GM10248 (cell line): ENCODE data around the gene ACTRT2.

Source experiments
- CTCF ChIA-PET: fragments of 300-600 bp; sonication (Branson Sonifier 250); formaldehyde crosslinking; extraction: SDS; loops from one replicate; lab custom pipeline; 2021; ENCODE audit warnings: antibody characterized with exemption; lab: Yijun Ruan, JAX
- POLR2A ChIA-PET: fragments of 350-650 bp; sonication (Branson Sonifier 250); formaldehyde crosslinking; extraction: SDS; loops from one replicate; lab custom pipeline; 2020; ENCODE audit warnings: antibody characterized with exemption; lab: Yijun Ruan, JAX
- DNase-seq: peaks from one replicate; pipeline ENCODE4 v3.0.0; 2012; ENCODE audit errors: extremely low spot score
- CTCF ChIP-seq: IDR thresholded peaks from 2 replicates; pipeline ENCODE4 v1.5.1; 2012; ENCODE audit warnings: mild to moderate bottlenecking, low read depth; ENCODE audit errors: extremely low read depth, missing control alignments, control extremely low read depth

ACTRT2 gene

GRCh38 chr1:3070309-3070643 is 49.0 kb downstream of the ACTRT2 start:
- CTCF ChIA-PET = no interaction called here
- no peak for DNase-seq
- POLR2A ChIA-PET = no interaction called here
- TF ChIP-seq CTCF = no peak

DNA sequence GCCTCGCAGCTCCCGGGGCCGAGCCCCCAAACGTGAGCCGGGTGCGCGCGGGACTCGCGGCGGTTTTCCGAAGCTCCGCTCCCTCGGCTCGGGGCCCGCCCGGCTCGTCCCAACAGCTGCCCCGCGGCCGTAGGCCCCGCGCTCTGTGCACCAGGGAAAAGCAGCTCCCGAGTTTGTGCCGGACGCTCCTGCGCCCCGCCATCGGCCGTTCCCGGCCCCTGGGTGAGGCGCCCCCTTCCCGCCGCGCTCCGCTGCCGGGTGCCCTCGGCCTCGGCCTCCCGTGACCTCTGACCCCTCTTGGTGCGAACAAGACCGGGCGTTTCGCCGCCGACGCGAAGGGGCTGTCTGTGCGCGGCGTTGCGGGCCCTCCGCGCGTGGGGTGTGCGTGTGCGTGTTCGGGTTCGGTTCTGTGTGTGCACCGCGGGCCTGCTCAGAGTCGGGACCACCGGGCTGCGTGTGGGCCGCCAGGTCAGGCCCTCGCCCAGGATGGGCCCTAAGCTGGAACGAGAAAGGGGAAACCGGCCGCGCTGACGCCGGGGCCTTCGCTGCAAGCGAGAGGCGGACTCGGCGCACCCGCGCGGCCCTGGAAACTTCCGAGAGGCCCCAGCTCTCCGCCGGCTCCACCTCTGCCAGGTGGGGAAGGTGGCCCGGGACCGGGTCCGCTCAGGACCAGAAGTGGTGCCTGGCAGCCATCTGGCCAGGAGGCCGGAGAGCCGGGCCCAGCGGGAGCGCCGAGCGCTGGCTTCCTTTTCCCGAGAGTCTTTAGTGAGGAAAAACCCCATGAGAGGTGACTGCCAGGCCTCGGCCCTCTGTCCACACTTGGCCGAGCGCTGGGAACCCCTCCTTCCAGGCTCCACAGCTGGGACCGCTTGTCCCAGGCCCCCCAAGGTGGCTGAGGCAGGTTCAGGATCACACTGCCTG is 49.6 kb downstream of the ACTRT2 start:
- DNase-seq = no peak
- POLR2A ChIA-PET = no interaction called here
- no peak for TF ChIP-seq CTCF
- CTCF ChIA-PET = no interaction called here

GRCh38 chr1:3071565-3072390 is 50.5 kb downstream of the ACTRT2 start:
- ChIA-PET CTCF (no interaction called here), POLR2A (no interaction called here)
- DNase-seq = no peak
- TF ChIP-seq CTCF = no peak
